ENCODE measurements around the gene PODXL. TPM values are rescaled to one million over a fixed set of nuclear protein-coding genes. Genes with fewer than 3 reads are reported as not detected.
"Not testable (repeated sequence)": the region's sequence is repeated elsewhere in the genome, so short reads cannot be mapped to it uniquely, and the experiment has no call there.

The PODXL gene
- total and polyA plus RNA-seq, 11 donors = 30.9 to 230 (median 71.8) TPM

DNA sequence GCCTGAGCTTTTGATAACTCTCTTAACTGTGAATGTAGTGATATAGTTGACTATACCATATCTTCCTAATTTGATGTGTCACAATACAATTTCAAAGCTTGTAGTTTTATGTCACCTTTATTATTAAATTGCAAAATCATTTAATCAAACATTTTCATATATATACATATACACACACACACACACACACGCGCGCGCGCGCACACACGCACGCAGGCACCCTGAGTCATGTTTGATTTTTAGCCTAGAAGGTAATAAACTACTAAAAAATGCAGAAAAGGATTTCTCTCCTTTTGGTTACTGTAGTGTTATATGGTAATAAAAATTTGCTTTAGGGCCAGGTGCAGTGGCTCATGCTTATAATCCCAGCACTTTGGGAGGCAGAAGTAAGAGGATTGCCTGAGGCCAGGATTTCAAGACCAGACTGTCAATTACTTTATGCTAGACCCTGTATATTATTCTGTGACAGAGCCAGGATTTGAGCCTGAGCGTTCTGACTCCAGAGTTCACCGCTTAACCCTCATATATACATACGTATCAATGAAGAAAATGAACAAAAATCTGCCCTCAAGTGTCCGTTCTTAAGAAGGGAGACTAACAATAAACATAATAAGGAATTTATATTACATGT lies 89.6 kb downstream of the PODXL start:
- intact Hi-C loops (cut with DNase I) = no loop called here
- TF ChIP-seq, protein P1, sequence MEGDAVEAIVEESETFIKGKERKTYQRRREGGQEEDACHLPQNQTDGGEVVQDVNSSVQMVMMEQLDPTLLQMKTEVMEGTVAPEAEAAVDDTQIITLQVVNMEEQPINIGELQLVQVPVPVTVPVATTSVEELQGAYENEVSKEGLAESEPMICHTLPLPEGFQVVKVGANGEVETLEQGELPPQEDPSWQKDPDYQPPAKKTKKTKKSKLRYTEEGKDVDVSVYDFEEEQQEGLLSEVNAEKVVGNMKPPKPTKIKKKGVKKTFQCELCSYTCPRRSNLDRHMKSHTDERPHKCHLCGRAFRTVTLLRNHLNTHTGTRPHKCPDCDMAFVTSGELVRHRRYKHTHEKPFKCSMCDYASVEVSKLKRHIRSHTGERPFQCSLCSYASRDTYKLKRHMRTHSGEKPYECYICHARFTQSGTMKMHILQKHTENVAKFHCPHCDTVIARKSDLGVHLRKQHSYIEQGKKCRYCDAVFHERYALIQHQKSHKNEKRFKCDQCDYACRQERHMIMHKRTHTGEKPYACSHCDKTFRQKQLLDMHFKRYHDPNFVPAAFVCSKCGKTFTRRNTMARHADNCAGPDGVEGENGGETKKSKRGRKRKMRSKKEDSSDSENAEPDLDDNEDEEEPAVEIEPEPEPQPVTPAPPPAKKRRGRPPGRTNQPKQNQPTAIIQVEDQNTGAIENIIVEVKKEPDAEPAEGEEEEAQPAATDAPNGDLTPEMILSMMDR (IDR thresholded peaks at IDR 0.05) = no peak
- no peak for TF ChIP-seq POLR2A (IDR thresholded peaks at IDR 0.05)
- Histone ChIP-seq H3K36me3 (peaks cover 0 to 94% (median 87%) of the 10 kb centered on the region in 9 donors), H3K9me3 (no peaks in the 10 kb centered on the region), H3K27me3 (no peaks in the 10 kb centered on the region), H3K27ac (no peak overlapping the region), H3K4me1 (peaks cover 0 to 19% (median 4%) of the 10 kb centered on the region in 12 donors), H3K4me3 (no peak overlapping the region)
- DNase-seq (no peak), ATAC-seq (no peak)
- WGBS, 4 donors = 88 to 98% (median 94%) methylated on average over 12 of the region's 12 CpGs

DNA sequence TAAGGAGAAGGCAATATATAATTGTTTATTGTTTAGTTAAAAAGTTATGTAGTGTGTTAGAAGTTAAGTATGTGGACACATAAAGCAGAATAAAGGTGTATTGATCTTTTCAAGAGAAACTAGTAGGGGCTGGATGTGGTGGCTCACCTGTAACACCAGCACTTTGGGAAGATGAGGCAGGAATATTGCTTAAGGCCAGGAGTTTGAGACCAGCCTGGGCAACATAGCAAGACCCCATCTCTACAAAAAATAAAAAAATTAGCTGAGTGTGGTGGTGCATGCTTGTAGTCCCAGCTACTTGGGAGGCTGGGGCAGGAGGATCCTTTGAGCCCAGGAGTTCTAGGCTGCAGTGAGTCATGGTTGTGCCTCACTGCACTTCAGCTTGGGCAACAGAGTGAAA lies 93.7 kb downstream of the PODXL start:
- H3K36me3 ChIP-seq = peaks cover 0 to 76% (median 48%) of the 10 kb centered on the region in 9 donors
- DNase-seq; H3K4me1 ChIP-seq; H3K27me3 ChIP-seq; H3K9me3 ChIP-seq; intact Hi-C loops (cut with DNase I); H3K27ac ChIP-seq; H3K4me3 ChIP-seq; ATAC-seq: not testable (repeated sequence)

DNA sequence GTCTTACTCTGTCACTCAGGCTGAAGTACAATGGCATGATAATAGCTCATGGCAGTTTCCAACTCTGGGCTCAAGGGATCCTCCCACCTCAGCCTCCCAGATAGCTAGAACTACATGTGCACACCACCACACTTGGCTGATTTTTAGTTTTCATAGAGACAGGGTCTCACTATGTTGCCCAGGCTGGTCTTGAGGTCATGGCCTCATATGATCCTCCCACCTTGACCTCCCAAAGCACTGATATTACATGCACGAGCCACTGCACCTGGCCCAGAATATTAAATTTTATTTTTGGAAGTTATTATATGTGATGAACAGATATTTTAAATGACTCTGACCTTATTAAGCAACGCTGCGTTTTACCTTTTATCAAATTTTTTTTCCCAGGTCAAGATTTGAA lies 94.4 kb downstream of the PODXL start:
- H3K27me3 ChIP-seq = no peaks in the 10 kb centered on the region
- 81 to 98% (median 97%) methylated on average over 3 of the region's 3 CpGs for WGBS, 4 donors
- H3K4me3 ChIP-seq = no peak overlapping the region
- no peaks in the 10 kb centered on the region for H3K9me3 ChIP-seq
- no peaks in the 10 kb centered on the region for H3K4me1 ChIP-seq
- no peak for DNase-seq
- peaks cover 0 to 77% (median 41%) of the 10 kb centered on the region in 9 donors for H3K36me3 ChIP-seq
- H3K27ac ChIP-seq = no peak overlapping the region
- TF ChIP-seq, protein P1 (IDR thresholded peaks at IDR 0.05) = no peak
- TF ChIP-seq POLR2A (IDR thresholded peaks at IDR 0.05) = no peak
- intact Hi-C loops (cut with DNase I) = no loop called here
- ATAC-seq = no peak

DNA sequence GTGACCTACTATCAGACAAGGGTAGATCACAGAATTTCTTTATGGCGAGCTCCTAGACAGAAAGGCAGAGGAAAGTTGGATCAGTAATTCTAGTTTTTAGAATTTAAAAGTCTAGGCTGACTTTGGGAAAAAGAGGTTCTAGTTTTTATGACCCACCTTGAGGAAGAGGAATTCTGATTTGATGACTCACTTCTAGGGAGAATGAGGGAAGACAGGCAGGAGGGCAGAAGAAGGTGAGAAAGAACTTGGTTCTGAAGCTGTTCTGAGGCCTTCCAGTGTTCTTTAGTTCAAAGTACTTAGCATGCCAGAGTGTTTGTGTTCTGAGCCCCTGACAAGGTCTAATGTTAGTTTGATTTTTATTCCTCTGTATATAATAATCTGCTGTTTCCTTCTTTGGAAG lies 97.2 kb downstream of the PODXL start:
- intact Hi-C loops (cut with DNase I) = no loop called here
- peaks cover 0 to 8% (median 0%) of the 10 kb centered on the region in 12 donors for H3K4me1 ChIP-seq
- no peaks in the 10 kb centered on the region for H3K27me3 ChIP-seq
- WGBS, 4 donors = 93 to 100% (median 99%) methylated on average over 1 of the region's 1 CpG
- no peak overlapping the region for H3K27ac ChIP-seq
- no peaks in the 10 kb centered on the region for H3K9me3 ChIP-seq
- TF ChIP-seq, protein P1 (IDR thresholded peaks at IDR 0.05) = no peak
- TF ChIP-seq POLR2A (IDR thresholded peaks at IDR 0.05) = no peak
- ATAC-seq (no peak), DNase-seq (no peak)
- no peak overlapping the region for H3K4me3 ChIP-seq
- H3K36me3 ChIP-seq = peaks cover 0 to 49% (median 24%) of the 10 kb centered on the region in 9 donors

DNA sequence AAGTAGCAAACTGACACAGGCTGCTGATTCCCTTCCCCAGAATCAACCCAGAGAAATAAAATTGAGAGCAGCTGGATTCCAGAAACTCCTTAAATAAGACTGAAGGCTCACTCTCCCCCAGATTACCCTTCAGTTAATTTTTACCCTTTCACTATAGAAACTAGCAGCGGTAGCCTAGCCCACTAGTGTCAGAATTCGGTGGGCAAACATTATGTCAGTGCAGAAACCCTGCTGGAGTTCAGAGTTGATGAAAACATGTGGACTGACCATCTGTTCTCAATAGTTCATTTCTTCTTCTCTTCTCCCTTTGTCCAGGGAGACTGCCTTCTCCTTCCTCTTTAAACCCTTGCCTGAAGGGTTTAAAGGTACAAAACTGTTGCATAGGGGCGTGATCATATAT lies 100.1 kb downstream of the PODXL start:
- H3K36me3 ChIP-seq = peaks cover 0 to 33% (median 16%) of the 10 kb centered on the region in 9 donors
- no peak overlapping the region for H3K4me3 ChIP-seq
- H3K9me3 ChIP-seq = no peaks in the 10 kb centered on the region
- intact Hi-C loops (cut with DNase I) = no loop called here
- DNase-seq (no peak), ATAC-seq (no peak)
- 91 to 97% (median 95%) methylated on average over 3 of the region's 3 CpGs for WGBS, 4 donors
- H3K27ac ChIP-seq = no peak overlapping the region
- peaks cover 0 to 8% (median 0%) of the 10 kb centered on the region in 12 donors for H3K4me1 ChIP-seq
- TF ChIP-seq, protein P1 (IDR thresholded peaks at IDR 0.05) = no peak
- TF ChIP-seq POLR2A (IDR thresholded peaks at IDR 0.05) = no peak
- no peaks in the 10 kb centered on the region for H3K27me3 ChIP-seq

Measured in heart left ventricle (tissue), 16 donors.